ENCODE measurements around the gene ERO1B.
"Not testable (repeated sequence)": the region's sequence is repeated elsewhere in the genome, so short reads cannot be mapped to it uniquely, and the experiment has no call there.

The ERO1B gene

DNA sequence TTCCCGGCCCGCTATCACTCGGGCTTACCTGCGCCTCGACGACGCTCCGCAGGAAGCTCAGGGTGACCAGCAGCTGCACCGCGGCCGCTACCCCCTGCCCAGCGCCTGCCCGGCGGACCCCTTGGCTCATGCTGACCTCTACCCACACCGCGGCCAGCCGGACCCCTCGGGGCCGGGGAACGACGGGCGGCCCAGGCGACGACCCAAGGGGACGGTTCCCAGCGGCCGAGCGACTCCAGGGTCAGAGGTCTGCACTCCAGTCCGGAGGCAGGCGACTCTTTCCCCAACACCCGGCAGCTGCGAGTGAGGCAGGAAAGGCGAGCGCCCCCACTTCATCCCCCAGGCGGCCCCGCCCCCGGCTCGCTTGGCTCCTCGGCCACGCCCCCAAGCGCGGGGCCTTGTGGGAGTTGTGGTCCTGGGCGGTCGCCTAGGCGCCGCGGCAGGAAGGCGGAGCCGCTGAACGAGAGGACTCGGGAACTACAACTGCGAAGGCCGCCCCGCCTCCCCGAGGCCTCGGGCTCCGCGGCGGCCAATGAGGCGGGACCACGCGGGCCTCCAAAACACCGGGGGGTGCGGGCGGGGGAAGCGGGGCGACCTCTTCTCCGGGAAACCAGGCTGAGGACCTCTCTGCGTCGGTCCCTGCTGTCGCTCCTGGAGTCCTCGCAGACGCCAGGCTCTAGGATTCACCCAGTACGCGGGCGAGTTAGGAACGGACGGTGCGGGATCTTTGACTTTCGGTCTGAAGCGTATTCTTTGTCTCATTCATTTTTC lies at the start of gene ERO1B:
Gene ERO1B, minus strand, starts transcription at position 305 of the 771 bp plus-strand sequence. Its CDS starts 175 bp downstream, at position 130.
- DNase-seq: peak; percentile 97

GRCh38 chr1:236331412-236331811 lies 49.7 kb upstream of the ERO1B start:
- not testable (repeated sequence) for DNase-seq

GRCh38 chr1:236326432-236326831 lies 44.7 kb upstream of the ERO1B start:
- DNase-seq: no peak

DNA sequence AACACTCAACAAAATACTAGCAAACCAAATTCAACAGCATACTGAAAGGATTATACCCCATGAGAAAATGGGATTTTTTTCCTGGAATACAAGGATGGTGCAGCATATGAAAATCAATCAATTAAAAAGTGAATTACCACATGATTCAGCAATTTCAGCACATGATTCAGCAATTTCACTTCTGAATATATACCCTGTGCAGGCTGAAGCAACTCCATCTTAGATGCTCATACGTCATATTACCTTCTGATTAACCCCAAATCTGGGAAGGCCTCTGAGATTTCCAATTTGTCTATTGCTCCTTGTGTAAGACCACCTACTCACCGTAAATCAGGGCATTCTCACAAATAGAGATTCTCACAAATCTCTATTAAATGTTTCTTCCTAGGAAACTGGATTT lies 43.8 kb upstream of the ERO1B start:
- no peak for DNase-seq

GRCh38 chr1:236323819-236324411 lies 42.2 kb upstream of the ERO1B start:
- no peak for DNase-seq

DNA sequence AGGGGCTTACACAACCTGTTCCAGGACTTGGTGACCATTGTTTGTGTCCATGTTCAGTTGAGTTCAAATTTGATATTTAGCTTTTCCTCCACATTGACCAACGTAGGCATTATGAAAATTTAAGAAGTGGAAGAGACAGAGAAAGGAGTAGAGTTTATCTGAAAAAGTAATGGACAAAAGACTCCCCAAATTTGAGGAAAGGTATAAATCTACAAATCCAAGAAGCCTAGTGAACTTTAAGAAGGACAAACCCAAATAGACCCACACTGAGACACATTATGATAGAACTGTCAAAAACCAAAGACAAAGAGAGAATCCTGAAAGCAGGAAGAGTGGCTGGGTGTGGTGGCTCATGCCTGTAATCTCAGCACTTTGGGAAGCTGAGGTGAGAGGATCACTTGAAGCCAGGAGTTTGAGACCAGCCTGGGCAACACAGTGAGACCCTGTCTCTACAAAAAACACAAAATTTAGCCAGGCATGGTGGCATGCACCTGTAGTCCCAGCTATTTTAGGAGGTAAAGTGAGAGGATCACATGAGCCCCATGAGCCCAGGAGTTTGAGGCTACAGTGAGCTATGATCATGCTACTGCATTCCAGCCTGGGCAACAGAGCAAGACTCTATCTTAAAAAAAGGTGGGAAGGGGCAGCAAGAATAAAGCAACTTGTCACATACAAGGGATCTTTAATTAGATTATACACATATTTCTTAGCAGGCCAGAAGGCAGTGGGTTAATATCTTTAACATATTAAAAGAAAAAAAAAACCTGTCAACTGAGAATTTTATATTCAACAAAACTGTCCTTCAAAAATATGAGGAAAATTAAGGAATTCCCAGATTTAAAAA lies 41.0 kb upstream of the ERO1B start:
- DNase-seq: no peak

DNA sequence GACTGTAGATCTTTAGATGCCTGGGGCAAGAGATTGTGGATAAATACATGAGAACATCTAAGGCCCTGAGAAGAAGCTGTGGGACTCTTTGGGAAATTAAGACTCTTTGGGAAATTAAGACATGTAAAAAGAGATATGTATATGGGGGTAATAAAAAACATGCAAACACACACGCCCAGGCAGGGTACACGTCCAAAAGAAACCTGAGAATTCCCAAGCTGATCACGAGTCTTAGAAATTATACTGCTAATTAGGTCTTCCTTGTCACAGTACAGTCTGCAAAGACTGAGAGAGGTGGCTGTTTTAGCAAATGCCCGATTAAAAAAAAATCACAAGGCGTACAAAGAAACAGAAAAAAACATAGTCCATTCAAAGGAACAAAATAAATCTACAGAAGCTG lies 39.3 kb upstream of the ERO1B start:
- no peak for DNase-seq

GRCh38 chr1:236320671-236321070 lies 38.9 kb upstream of the ERO1B start:
- DNase-seq: no peak

DNA sequence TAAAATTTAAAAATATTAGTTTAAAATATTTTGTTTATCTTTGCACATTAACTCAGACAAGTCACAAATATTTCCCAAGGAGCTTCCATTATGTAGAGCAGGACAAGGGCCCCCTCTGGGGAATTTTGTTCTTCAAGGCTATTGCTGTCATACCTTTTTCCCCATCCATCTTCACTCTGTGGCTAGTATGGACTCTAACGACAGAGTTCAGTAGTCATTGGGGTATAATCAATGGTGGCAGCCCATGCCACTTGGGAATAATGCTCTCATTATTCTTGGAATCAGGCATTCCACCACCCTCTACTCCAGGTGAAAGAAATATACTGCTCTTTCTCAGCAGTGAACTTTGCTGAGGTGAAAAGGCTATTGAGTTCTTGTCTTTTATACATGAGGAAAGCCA lies 38.5 kb upstream of the ERO1B start:
- no peak for DNase-seq

DNA sequence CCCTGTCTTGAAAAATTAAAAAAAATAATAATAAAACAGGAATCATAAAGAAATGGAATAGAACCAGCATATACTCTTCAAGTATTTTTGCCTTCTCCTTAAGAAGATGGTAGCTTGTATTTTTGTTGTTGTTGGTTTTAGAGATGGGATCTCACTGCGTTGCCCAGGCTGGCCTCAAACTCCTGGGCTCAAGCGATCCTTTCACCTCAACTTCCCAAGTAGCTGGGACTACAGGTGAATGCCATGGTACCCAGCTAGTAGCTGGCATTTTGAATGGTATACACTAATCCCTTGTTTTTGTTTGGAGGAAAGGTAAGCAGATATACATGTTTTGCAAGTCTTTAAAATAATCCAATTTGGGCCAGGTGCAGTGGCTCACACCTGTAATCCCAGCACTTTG lies 34.7 kb upstream of the ERO1B start:
- no peak for DNase-seq

- DNase-seq: no peak
Measured at GRCh38 chr1:236315518-236315917, 33.8 kb upstream of the ERO1B start.

- no peak for DNase-seq
Measured at GRCh38 chr1:236315092-236315491, 33.3 kb upstream of the ERO1B start.

GRCh38 chr1:236314050-236314449 lies 32.3 kb upstream of the ERO1B start:
- DNase-seq: not testable (repeated sequence)

DNA sequence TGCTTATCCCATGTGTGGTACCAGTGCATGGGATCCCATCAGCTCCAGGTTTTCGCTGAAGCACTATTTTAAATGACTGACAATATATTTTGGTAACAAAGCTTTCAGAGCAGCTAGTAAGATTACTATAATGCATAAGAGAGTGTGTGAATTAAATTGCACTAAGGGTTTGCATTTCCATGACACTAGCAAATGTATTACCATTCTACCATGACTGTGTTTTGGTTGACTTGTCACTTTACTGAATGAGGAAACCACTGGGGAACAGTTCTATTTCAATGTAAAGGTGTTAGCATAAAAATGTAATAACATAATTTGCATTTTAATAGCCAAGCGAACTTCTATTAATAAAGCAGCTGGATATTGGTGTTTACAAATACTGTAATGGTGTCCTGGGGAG lies 31.7 kb upstream of the ERO1B start:
- no peak for DNase-seq

GRCh38 chr1:236311040-236311439 lies 29.3 kb upstream of the ERO1B start:
- DNase-seq: no peak

DNA sequence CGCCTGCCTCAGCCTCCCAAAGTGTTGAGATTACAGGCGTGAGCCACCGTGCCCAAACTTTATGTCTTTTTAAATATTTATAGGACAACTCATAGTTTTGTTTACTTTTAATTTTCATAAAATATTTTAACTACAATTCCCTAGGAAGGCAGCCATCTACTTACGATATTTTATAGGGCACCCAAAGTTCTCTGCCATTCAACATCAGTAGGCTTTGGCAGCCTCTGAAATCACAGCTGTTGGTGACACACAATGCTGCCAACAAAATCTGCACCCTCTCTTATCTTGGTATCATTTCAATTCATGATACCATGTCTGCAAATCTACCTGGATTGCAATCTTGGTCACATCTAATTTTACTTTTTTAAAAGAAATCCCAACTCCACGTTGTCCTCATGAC lies 27.1 kb upstream of the ERO1B start:
- no peak for DNase-seq

DNA sequence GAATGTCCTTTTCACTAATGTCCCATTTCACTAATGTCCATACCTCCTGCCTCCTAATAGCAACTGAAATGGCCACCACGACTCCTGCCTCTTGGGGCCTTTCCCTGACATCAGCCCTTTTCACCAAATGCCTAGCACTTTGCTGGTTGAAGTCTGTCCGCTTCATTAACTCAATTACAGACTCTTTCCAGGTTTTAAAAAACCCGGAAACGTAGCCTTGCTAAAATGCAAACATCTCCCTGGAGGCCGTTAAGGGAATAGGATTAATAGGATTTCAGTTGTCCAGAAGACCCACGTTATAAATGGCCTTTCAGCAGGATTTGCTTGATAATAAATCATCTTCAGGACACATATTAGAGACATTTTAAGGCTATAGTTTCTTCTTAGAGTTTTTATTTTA lies 25.7 kb upstream of the ERO1B start:
- DNase-seq: no peak

GRCh38 chr1:236304682-236305081 lies 22.9 kb upstream of the ERO1B start:
- DNase-seq: no peak

DNA sequence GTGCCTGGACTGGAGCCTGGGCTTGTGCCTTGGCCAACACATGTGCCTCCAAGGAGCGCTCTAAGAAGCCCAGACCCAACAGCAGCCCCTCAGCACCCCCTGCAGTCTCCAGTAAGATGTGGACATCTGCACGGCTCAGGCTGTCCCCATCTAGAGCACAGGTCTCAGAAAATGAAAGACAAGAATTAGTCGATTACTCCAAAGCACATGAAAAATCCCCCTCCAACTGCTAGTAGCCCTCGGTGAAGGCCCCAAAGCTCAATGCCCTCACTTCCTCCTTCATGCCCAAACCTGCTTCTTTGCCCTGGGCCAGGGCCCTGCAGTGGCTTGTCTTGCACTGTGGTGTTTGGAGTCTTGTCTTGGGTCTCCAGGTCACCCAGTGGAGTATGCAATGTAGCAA lies 21.9 kb upstream of the ERO1B start:
- no peak for DNase-seq

DNA sequence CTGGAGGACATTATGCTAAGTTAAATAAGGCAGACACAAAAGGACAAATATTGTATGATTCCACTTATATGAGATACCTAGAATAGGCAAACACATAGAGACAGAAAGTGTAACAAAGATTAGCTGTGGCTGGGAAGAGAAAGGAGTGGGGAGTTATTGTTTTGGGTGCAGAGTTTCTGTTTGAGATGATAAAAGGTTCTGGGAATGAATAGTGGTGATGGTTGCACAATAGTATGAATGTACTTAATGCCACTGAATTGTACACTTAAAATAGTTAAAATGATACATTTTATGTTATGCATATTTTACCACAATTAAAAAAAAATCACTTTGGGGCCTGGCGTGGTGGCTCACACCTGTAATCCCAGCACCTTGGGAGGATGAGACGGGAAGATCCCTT lies 21.2 kb upstream of the ERO1B start:
- no peak for DNase-seq

GRCh38 chr1:236301958-236302335 lies 20.2 kb upstream of the ERO1B start:
- DNase-seq: no peak

- no peak for DNase-seq
Measured at GRCh38 chr1:236301080-236301957, 19.6 kb upstream of the ERO1B start.

- no peak for DNase-seq
Measured at GRCh38 chr1:236297161-236297560, 15.4 kb upstream of the ERO1B start.

Data from activated CD4-positive, CD25-positive, alpha-beta regulatory T cell treated with anti-CD3 and anti-CD28 coated beads, Interleukin-2, amount 50 U/mL, for 72 hours (primary cell).